Measurements from ENCODE around the gene SNX30.
A peak's percentile ranks its signal among the peaks of the same experiment; 100 is the strongest.

GRCh38 chr9:112844771-112845542 is 94.4 kb downstream of the SNX30 start:
- TF ChIP-seq CTCF (IDR thresholded peaks at IDR 0.05) (peak; percentile 98), ZFX (IDR thresholded peaks at IDR 0.05; ENCODE audit: borderline replicate concordance) (no peak)
